Glomerular endothelial cell (primary cell): ENCODE results near the gene ALDOB. TPM values are rescaled to one million over a fixed set of nuclear protein-coding genes. Genes with fewer than 3 reads are reported as not detected.

Experiments
- DNase-seq: peaks from one replicate; pipeline ENCODE4 v3.0.0-alpha.2; 2011; ENCODE audit warnings: low read depth, low spot score; ENCODE audit errors: extremely low read depth
- total RNA-seq: library from RNA; depleted of rRNA; stranded (reverse); fragments of >200 nt; gene quantifications from 2 replicates; pipeline ENCODE4 v1.2.3, GENCODE V29; 2015

The ALDOB gene
- total RNA-seq, 1 donor from 2014 or later: not detected

DNA sequence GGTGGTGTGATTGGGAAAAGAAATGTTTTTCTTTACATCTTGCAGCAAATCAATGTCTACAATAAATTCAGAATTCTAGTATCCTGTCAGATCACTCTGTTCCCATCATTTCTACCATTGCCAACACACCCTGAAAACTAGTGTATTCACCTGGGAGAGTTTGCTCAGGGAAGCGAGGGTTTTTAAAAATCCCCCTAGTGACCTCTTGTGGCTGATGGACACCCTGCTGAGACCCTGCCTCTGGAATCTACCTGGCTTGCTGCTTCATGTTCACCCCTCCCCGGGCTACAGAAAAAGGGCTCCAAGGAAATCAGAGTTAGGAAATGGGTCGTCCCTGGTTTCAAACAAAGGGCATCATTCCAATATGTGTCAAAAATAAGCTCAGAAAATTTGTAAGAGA is 21.4 kb upstream of the ALDOB start:
- no peak for DNase-seq

DNA sequence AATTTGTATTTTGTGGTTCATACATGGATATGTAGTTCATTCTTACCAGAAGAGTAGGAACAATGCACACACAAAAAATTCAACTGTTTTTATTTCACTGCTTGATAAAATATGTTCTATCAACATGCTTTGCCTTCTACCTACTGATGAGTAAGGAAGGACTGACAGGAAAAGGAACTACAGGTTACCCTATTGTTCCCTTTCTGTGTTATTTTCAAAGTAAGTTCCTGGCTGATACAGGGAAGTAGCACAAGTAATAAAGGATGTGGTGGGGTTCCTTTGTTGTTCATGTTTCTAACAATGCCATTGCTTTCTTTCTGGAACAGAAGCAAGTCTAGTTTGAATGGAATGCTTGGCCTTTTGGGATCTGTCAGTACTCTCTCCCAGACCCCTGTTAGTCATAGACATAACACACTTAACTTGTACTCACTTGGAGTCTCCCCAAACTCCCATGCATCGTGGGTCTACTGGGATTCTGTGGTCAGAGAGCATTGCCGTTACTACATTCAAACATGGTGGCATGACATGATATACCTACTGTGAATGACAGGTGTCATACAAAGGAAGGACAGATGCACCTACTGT is 20.2 kb upstream of the ALDOB start:
- no peak for DNase-seq

DNA sequence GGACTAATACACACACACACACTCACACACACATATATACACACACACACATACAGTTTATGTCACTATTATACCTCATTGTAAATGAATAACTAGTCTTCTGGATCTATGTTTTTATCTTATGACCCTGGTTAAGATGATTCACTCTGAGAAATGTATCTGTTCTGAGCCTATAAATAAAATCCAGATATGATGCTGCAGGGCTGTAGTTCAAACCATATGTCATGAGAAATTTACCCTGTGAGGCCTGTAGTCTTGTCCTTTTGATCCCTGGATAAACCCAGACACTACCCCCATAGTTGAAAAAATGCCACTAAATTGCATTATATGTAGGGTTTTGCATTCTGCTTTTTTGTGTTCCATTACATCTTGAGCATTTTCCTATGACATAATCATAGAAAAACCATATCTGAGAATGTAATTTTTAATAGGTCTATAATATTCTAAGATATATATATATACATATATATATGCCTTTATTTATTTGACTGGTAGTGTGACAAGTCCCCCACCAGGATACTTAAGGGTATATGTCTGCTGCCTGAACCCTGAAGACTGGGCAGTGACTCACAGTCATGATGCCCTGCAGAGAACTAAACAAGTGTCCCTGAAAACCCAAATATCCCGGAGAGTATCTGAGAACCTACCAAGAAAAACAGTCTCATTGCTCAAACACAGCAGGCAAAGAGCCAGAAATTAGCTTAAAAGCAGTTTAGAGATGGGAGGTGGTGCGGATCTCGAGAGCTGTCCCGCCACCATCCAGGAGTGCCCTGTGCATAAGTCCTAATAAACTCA is 18.4 kb upstream of the ALDOB start:
- DNase-seq: no peak

DNA sequence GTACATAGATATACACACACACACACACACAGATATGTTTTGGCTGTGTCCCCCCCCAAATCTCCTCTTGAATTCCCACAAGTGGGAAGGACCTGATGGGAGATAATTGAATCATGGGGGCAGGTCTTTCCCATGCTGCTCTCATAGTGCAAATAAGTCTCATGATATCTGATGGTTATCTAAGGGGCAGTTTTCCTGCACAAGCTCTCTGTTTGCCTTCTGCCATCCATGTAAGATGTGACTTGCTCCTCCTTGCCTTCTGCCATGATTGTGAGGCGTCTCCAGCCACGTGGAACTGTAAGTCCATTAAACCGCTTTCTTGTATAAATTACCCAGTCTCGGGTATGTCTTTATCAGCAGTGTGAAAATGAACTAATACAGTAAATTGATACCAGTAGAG is 15.9 kb upstream of the ALDOB start:
- DNase-seq: no peak

DNA sequence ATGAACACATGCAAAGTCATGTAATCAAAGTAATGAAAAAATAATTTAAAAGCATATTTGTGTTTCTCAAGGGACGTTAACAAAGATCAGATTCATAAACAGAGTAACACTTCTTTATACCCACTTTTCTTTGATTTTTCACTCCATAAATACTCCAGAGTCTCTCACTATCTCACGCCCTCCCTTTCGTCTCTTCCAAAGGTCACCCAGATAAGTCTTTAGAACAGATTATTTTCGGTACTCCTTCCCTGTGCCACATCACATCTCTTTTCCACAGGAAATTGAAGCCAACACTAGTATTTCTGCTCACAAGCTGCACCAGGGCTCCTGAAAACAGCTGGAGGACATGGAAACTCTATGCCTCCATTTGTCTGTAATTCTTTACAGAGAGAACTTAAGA is 15.4 kb upstream of the ALDOB start:
- DNase-seq: no peak

DNA sequence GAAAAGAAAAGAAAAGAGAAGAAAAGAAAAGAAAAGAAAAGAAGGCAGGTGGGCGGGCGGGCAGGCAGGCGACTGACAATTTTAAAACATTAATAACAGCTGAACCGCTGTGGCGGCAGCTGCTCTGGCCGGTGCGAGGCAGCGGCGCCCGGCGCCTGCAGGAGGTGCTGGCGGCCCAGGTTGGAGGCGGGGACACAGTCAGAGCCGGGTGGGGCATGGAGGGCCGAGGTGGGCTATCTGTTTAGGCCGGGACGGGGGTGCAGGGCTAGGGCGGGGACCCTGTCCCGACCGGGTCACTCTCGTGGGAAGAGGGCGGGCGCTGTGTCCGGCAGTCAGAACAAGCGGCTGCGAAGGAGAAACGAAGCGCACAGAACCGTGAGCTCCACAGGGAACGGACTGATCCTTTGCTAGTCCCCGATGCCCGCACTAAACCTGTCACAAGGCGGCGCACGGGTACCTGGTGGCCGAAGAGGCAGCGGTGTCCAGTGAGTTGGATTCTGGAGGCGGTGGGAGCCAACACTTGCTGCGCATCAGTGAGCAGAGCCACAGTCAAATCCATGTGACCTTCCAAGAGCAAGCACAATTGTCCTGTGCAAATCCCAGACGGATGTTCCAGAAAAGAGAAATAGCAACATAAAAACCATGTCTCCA is 13.6 kb upstream of the ALDOB start:
- DNase-seq: no peak

DNA sequence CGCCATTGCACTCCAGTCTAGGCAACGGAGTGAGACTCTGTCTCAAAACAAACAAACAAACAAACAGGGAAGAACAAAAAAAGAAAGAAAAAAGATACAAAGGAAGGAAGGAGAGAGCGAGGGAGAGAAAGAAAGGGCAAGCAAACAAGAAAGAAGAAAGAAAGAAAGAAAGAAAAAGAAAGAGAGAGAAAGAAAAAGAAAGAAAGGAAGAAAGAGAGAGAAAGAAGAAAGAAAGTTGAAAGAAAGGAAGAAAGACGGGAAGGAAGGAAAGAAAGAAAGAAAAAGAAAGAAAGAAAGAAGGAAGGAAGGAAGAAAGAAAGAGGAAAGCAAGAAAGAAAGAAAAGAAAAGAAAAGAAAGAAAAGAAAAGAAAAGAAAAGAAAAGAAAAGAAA is 13.1 kb upstream of the ALDOB start:
- DNase-seq: no peak

DNA sequence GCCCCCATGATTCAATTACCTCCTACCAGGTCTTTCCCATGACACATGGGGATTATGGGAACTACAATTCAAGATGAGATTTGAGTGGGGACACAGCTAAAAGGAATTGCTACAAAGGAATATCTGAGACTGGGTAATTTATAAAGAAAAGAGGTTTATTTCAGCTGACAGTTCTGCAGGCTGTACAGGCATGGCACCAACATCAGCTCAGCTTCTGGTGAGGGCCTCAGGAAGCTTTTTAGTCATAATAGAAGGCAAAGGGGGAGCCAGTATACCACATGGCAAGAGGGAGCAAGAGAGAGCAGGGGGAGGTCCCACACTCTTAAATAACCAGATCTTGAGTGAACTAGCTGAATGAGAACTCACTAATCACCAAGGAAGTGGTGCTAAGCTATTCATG is 11.2 kb upstream of the ALDOB start:
- no peak for DNase-seq

DNA sequence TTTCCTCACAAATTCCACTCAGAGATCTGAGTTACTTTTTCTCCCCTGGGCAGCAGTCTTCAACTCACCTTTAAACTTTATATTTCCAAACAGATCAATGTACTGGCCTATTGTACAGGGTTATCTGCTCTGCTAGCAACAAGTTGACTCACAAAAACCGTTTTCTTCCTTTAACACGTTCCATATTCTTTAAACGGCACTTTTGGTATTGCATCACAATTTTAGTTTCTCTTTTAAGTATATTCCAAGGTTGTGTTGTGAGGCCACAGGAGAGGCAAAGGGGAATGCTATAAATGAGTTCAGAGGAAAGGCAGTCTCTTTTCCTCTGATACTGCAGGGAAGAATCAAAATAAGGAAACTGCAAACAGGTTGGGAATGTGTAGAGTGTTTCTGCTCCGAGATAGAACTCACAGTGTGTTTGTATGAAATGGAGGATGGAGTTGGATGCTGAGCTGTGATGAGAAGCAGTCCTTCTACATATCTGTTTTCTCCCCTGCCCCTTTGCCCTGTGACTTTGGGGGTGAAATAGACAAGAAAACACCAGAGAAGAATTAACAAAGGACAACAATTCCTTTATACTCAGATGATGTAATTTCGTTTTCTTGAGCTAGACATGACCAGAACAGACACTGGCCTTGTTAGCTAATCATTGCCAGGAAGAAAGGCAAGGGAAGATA is 9.9 kb upstream of the ALDOB start:
- no peak for DNase-seq

DNA sequence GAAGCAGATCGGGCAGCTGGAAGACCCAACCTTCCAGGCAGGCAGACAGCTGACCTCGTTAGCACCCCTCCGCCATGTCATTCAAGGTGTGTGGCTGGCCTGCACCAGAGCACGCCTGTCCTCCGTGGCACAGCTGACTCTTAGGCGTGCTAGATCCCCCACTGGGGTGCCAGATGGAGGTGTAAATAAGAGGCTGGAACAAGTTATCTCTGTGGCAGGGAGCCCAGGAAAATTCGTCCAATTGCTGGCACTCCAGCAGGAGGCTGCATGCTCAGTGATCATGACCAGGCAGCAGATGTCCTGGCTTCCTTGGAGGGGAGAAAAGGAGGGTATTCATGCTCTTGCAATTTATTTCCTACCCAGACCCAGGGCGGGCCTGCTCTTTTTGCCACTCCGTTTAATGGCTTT is 7.8 kb upstream of the ALDOB start:
- no peak for DNase-seq

DNA sequence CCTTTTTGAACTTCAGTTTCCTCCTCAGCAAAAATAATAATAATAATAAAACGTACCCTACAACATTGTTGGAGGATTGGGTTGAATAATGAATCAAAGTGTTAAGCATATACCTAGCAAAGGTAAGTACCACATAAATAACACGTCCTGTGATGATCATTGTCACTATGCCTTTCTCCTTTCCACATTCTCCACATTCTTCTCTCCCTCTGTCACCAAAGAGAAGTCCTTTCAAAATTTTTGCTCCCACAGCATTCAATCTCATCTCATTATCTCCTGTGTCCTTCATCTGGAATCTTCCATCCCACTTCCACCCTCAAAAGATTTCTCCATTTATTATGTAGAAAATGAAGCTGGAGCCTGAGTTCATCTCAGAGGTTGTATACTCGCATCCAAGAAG is 7.2 kb upstream of the ALDOB start:
- no peak for DNase-seq

DNA sequence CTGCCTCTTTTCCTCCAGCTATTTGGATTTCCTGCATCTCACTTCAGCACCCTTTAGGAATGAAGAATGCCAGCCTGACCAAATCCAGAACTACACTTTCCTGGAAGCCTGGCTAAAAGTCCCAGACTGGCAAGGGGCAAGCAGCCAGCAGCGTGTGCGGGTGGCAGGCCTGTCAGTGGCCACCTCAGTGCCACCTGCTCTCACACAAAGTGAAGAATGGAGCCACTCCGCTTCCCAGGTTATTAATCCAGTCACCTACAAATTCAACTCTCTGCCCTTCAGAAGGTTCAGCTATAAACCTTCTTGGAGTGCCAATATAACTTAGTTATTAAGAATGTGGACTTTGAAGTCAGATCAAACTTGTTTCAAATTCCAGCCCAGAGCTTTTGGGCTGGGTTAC is 6.7 kb upstream of the ALDOB start:
- DNase-seq: no peak

DNA sequence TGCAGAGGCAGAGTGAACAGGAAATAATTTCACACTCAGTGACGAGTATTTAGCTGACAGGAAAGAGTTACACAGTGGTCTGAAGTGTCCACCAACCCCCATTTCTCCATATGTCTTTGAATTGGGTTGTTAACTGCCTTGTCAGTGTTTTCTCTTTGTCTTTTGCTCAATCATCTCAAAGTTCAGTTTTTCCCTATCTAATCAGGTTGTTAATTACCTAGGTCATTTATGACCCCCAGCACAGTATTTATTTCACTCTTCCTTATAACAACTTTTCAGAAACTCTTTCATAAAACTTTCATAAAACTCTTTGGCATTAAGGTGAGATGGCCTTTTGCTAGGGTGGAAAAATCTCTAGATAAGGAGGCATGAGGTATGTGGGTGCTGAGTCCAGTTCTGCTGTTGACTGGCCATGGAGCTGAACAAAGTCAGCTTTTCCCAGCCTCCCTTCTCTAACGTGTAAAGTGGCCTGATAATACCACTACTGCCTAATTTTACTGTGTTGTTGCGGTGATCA is 5.2 kb upstream of the ALDOB start:
- DNase-seq: no peak

DNA sequence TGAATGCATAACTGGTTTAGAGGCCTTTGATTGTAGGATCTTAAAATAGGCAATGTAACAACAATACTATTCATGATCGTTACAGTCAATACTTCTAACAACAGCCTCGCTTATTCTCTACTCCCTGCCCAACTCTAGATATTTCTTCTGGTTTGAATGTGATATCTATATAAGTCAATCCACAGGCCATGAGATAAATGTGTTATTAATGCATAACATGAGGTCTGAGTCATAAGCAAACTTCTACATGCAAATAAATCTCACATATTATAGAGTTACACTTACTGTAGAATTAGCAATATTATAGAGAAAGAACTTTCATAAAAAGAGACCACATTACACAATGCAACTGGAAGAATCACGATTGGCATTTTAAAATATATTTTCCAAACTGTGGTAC is 2.9 kb upstream of the ALDOB start:
- no peak for DNase-seq

DNA sequence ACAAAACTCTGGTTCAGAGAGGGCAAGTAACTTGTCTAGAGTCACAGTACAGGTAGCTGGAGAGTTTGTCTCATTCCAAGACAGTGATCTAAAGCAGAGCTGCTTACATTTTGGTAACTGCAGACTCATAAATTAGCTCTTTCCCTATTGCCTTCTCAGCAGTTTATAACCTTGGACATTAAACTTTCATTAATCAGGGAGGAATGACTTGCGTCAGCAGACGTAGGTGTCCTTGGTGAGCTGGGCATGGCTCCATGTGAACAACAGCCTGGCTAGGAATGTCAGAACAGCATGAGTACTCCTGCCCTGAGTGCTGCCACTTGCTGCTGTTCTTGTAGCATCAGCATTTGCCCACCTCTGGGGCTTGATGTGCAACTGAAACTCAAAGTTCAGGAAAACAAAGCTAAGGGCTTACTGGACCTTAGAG is 2.2 kb upstream of the ALDOB start:
- DNase-seq: no peak

DNA sequence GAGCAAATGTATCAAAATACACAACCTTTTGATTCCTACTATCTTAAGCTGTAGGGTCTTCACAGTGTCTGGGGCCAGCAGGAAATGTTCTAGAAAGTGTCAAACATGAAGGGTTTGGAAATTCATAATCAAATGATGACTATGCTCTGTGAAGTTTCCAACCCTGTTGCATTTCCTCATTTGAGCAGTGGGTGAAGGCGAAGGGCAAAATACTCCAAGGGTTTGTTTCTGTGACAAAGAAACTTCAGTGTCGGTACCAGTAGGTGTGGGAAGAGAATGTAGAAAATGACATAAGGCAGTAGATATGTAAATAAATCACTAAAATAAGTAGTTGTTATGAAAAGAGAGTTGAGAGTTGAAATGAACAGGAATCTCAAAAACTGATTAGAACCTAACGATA is 576 bp downstream of the ALDOB start:
- DNase-seq: no peak

DNA sequence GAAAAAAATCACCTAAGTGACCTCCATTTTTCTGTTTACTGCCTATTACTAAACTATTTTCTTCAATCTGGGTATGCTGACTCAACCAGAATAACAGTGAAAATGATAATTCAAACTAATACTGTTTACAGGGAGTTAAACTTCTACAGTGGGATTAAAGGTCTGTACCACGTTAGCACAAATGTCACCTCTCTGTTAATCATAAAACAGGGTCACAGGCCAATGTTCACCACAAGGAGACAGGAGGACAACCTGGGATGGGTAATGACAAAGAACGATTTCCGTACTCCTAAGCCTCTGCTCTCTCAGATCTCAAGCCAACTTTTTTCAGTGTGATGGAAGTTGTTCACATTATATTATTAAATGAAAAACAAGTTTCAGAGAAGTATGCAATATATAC is 2.3 kb downstream of the ALDOB start:
- DNase-seq: no peak

DNA sequence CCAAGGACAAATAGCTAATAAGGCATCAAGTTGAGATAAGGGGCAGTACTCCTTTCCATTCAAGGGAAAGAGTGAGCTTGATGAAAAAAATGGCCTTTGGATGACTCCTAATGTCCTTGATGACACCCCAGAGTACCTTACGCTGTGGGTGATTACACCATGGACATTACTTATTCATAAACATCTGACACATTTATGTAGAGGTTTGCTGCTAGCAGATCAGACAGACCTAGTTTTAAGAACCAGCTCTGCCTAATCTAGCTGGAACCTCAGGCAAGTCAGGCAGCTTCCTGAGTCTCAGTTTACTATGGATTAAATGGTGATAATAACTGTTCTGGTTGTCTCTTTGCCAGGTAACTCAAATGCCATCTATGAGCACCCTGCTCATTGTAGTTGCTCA is 2.8 kb downstream of the ALDOB start:
- DNase-seq: no peak

DNA sequence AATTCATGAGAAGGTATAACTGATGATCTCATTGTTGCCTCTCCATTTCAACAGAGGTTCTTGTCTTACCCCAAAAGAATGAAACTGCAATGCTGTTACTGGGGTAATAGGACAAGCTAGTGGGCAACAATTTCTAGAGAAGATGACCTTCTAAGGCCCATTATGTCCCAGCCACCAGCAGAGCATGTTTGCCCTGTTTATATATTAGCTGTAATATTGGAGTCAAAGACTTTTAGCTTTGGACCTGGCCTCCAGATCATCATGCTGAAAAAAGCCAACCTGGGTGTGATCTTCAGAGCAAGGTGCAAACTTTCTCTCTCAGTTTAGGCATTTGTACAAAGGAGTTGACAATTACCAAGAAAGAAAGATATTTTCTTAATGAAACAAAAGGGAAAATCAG is 3.4 kb downstream of the ALDOB start:
- no peak for DNase-seq

DNA sequence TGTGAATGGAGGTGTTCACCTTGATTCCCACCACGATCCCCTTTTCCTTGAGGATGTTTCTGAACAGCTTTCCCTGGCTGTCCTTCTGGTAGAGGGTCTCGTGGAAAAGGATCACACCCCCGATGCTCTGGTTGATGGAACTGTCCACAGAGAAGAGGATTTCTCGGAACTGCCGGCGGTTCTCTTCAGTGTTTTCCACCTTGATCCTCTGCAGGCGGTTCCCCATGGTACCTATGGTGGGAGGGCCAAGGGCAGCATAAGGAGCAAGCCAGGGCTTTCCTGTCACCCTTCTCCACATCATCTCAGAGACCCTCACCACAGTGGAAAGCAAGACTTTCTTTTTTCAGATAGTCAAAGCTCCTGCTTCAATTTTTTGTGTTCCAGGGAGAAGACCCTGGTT is 5.8 kb downstream of the ALDOB start:
- DNase-seq: no peak

DNA sequence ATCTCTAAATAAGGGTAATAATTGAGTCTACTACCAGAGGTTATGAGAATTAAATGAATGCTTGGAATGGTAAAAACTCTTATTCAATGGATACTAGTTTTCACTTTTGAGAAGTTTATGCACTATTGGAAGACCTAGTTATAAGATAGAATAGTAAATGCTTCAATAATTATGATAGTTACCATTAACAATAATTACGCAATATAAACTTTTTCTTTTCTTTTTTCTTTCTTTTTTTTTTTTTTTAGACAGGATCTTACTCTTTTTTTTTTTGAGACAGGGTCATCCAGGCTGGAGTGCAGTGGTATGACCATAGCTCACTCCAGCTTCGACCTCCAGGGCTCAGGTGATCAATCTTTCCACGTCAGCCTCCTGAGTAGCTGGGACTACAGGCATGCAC is 6.7 kb downstream of the ALDOB start:
- no peak for DNase-seq
